ENCODE data around the gene SH3GLB1.

The SH3GLB1 gene

DNA sequence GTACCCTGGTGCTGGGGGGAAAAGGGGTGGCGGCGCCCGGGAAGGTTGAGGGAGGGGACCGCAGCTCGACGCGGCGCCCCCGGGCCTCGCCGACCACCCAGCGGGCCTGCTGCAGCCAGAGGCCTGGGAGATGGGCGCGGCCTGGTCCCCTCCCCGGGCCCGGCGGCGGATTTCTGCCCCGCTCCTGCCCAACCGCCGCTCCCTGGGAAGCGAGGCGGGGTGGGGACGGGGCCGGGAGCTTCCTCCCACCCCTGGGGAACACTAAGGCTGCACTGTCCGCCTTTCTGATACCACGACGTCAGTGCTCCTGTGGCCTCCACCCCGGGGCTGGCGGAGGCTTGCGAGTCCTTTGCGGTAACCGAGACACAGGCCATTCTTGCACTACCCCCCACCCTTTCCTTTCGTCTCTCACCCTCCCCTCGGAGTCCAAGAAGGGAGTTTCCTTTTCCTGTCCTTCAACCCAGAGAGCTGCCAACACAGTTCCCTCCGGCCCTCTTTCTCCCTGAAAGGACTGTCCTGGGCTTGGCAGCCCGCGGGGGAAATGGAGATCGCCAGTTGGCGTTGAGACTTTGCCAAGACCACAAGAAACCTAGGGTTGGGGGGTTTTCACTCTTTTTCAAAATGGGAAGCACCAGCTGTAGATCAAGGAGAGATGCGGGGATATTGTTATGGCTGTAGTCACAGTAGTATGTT, 742 bp downstream of the SH3GLB1 start:
- Histone ChIP-seq H3K9me3 (ENCODE audit: low read length) (no peaks in the 10 kb centered on the region), H3K27ac (ENCODE audit: low read depth, low read length) (peak overlapping the region; percentile 98), H3K27me3 (ENCODE audit: control insufficient read depth in 1 of 2, insufficient read depth in 2 of 2, low read length in 2 of 2) (no peaks in the 10 kb centered on the region), H3K4me1 (ENCODE audit: insufficient read depth, low read length) (peaks cover 36% of the 10 kb centered on the region), H3K36me3 (ENCODE audit: insufficient read depth, low read length) (no peaks in the 10 kb centered on the region), H3K4me3 (ENCODE audit: low read depth in 1 of 2, low read length in 2 of 2) (peak overlapping the region; percentile 85 to 87), H3K9ac (ENCODE audit: low read length) (peak overlapping the region; percentile 93)

DNA sequence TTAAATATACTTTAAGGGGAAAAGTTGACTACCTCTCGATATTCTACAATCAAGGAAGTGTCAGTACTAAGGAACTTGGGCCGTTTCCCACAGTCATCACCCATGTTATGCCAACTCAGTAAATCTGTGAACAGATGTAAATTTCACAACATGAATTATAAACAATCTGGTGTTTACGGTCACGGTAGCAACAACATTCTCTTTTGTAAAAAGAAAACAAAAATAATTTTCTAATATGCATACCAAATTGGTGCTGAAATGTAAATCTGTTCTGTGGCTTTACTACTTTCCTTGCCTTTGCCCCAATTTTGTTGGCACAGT, 1.2 kb downstream of the SH3GLB1 start:
- no peaks in the 10 kb centered on the region for H3K27me3 ChIP-seq (ENCODE audit: control insufficient read depth in 1 of 2, insufficient read depth in 2 of 2, low read length in 2 of 2)
- no peaks in the 10 kb centered on the region for H3K36me3 ChIP-seq (ENCODE audit: insufficient read depth, low read length)
- H3K4me3 ChIP-seq (ENCODE audit: low read depth in 1 of 2, low read length in 2 of 2): peak overlapping the region; percentile 85 to 87
- H3K9ac ChIP-seq (ENCODE audit: low read length): peak overlapping the region; percentile 93
- peaks cover 36% of the 10 kb centered on the region for H3K4me1 ChIP-seq (ENCODE audit: insufficient read depth, low read length)
- H3K9me3 ChIP-seq (ENCODE audit: low read length): no peaks in the 10 kb centered on the region
- peak overlapping the region; percentile 98 for H3K27ac ChIP-seq (ENCODE audit: low read depth, low read length)

DNA sequence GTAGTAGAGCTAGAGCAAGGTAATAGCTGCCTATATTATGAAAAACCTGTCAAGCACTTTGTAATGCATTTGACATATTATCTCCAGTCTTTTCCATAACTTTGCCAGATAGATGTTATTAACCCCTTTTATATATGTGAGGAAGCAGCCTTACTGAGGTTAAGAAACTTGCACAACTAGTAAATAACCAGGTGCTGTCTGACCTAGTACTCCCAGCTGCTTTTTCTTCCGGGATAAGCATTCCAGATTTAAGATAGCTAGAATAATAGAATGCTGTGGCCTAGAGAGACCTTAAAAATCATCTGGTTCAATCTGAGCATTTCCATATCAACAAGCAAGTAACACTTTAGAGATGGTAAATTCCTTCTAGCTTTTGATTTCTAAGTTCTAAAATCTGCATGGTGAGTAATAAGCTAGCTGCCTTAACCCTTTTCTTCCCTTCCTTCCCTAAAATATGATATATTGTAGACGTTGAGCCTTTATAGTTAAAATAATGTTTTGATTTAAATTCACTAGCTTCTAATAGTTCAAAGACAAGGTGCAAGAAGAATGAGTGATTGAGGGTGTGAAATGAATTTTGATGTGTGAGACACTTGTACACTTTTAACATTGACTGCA, 1.8 kb downstream of the SH3GLB1 start:
- peak overlapping the region; percentile 85 to 87 for H3K4me3 ChIP-seq (ENCODE audit: low read depth in 1 of 2, low read length in 2 of 2)
- H3K9ac ChIP-seq (ENCODE audit: low read length): peak overlapping the region; percentile 93
- no peaks in the 10 kb centered on the region for H3K27me3 ChIP-seq (ENCODE audit: control insufficient read depth in 1 of 2, insufficient read depth in 2 of 2, low read length in 2 of 2)
- H3K9me3 ChIP-seq (ENCODE audit: low read length): no peaks in the 10 kb centered on the region
- peak overlapping the region; percentile 98 for H3K27ac ChIP-seq (ENCODE audit: low read depth, low read length)
- H3K36me3 ChIP-seq (ENCODE audit: insufficient read depth, low read length): no peaks in the 10 kb centered on the region
- H3K4me1 ChIP-seq (ENCODE audit: insufficient read depth, low read length): peaks cover 36% of the 10 kb centered on the region

DNA sequence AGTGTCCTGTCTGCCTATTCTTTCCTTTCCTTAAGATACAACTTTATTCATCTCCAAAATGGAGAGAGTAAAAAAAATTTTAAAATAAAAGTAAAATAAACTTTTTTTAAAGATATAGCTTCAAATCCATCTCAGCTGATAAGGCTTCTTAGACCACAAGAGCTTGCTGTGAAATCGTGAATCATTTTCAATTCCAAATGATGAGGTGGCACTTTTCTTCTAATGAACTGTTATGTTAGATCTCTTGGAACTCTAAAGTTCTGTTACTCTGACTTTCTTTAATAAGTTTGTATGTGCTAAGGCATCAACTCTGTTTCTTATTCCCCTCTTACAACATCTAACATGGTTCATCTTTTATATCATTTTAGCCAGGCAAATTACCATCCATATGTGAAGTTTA, 4.5 kb downstream of the SH3GLB1 start:
- Histone ChIP-seq H3K27me3 (ENCODE audit: control insufficient read depth in 1 of 2, insufficient read depth in 2 of 2, low read length in 2 of 2) (no peaks in the 10 kb centered on the region), H3K9ac (ENCODE audit: low read length) (no peak overlapping the region), H3K4me1 (ENCODE audit: insufficient read depth, low read length) (peaks cover 43% of the 10 kb centered on the region), H3K4me3 (ENCODE audit: low read depth in 1 of 2, low read length in 2 of 2) (no peak overlapping the region), H3K27ac (ENCODE audit: low read depth, low read length) (no peak overlapping the region), H3K36me3 (ENCODE audit: insufficient read depth, low read length) (no peaks in the 10 kb centered on the region), H3K9me3 (ENCODE audit: low read length) (no peaks in the 10 kb centered on the region)

DNA sequence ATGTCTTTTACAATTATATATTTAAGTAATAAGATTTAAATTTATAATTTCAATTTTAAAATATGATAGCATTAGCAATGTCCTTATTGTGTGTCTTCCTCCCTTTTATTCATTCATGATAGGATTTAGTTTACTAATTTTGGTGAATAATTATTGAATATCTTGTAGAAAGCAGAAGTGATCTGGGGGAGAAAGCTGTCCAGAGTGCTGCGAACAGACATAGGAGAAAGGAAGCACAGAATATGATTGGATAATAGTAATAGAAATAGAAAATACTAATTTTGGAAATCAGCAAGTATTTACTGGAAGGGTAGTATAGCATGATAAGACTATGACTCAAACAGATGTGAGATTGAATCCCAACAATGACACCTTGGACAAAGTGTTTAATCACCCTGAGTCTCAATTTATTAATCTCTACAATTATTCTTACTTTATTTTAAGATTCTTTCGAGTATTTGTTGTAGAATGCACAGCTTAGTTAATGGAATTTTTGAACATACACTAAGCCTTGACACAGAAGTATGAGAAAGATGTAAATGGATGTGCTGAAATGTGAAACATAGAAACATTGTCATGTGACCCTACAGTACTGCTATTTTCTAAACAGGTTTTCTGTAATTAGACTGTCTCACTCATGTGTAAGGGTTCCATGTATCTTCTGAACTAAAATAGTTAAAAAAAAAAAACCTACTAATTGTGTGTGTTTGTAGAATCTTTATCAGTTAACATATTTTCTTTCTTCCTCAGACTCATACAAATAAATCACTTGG, 7.9 kb downstream of the SH3GLB1 start:
- Histone ChIP-seq H3K4me1 (ENCODE audit: insufficient read depth, low read length) (peaks cover 41% of the 10 kb centered on the region), H3K9me3 (ENCODE audit: low read length) (no peaks in the 10 kb centered on the region), H3K36me3 (ENCODE audit: insufficient read depth, low read length) (peaks cover 4% of the 10 kb centered on the region), H3K9ac (ENCODE audit: low read length) (no peak overlapping the region), H3K27ac (ENCODE audit: low read depth, low read length) (no peak overlapping the region), H3K4me3 (ENCODE audit: low read depth in 1 of 2, low read length in 2 of 2) (no peak overlapping the region), H3K27me3 (ENCODE audit: control insufficient read depth in 1 of 2, insufficient read depth in 2 of 2, low read length in 2 of 2) (no peaks in the 10 kb centered on the region)

DNA sequence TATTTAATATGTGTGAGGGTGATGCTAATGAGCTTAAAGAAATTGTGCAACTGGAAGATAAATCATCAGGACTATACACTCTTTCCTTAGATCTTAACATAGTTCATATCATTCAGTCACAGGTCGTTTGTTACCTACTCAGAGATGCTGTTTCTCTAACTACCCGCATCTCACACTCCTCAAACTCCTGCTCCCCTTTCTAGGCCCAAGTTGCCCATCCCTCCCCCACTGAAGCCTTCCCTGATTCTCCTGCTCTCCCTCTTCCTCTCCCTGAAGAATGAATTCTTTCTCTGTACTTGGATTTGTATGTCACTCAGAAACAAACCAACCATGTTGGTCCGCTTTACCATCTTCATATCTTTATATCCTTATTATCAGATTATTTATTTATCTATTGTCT, 9.1 kb downstream of the SH3GLB1 start:
- H3K9me3 ChIP-seq (ENCODE audit: low read length): no peaks in the 10 kb centered on the region
- no peak overlapping the region for H3K4me3 ChIP-seq (ENCODE audit: low read depth in 1 of 2, low read length in 2 of 2)
- H3K27me3 ChIP-seq (ENCODE audit: control insufficient read depth in 1 of 2, insufficient read depth in 2 of 2, low read length in 2 of 2): no peaks in the 10 kb centered on the region
- no peak overlapping the region for H3K9ac ChIP-seq (ENCODE audit: low read length)
- H3K27ac ChIP-seq (ENCODE audit: low read depth, low read length): no peak overlapping the region
- peaks cover 7% of the 10 kb centered on the region for H3K36me3 ChIP-seq (ENCODE audit: insufficient read depth, low read length)
- H3K4me1 ChIP-seq (ENCODE audit: insufficient read depth, low read length): peaks cover 34% of the 10 kb centered on the region

DNA sequence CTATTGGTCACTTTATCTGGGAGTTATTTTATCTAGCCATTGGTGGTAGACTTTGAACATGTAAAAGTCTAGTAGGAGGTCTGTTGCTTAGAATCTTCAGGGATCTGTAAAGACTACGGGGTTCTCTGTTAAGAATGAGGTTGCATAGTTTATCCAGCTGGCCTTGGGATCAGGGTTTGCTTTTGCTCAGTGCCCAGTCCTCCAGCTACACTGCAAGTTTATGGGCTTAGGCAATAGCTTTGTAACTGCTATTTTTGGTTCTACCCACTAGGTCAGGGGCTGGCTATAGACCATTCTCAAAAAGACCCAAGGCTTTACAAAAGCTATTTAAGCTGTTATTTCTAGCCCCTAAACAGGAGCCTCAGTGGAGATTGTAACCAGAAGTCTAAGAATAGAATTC, 9.8 kb downstream of the SH3GLB1 start:
- no peak overlapping the region for H3K4me3 ChIP-seq (ENCODE audit: low read depth in 1 of 2, low read length in 2 of 2)
- no peaks in the 10 kb centered on the region for H3K9me3 ChIP-seq (ENCODE audit: low read length)
- H3K27ac ChIP-seq (ENCODE audit: low read depth, low read length): no peak overlapping the region
- H3K27me3 ChIP-seq (ENCODE audit: control insufficient read depth in 1 of 2, insufficient read depth in 2 of 2, low read length in 2 of 2): no peaks in the 10 kb centered on the region
- peaks cover 7% of the 10 kb centered on the region for H3K36me3 ChIP-seq (ENCODE audit: insufficient read depth, low read length)
- no peak overlapping the region for H3K9ac ChIP-seq (ENCODE audit: low read length)
- peaks cover 36% of the 10 kb centered on the region for H3K4me1 ChIP-seq (ENCODE audit: insufficient read depth, low read length)

DNA sequence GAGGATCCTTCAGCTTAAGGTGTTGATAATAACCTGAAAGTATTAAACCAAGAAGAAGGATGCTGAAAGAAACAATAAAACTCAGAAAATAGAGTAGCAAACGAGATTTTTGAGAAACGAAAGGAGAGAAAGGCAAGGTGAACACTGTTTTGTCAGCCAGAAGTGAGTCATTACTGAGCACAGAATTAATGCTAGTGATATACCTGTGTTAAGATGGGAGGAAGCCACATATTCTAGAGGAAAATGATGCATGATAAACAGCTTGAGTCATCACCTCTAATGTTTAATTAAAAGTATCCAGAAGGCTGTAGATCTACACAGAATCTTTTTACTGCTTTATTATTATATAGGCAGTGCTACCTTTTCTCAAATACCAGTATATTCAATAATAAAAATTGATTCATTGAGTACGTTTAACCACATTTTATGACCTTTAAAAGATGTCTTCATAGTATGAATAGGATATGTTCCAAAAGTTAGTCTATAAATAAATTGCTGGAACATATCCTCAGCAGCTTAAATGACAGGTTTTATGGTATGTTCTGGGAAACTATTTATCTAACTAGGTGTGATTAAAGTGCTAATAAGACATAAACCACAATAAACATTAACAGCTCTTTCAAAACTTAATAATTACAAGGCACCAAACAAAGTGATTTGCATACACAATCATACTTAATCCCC, 10.3 kb downstream of the SH3GLB1 start:
- Histone ChIP-seq H3K9me3 (ENCODE audit: low read length) (no peaks in the 10 kb centered on the region), H3K9ac (ENCODE audit: low read length) (no peak overlapping the region), H3K27ac (ENCODE audit: low read depth, low read length) (no peak overlapping the region), H3K4me1 (ENCODE audit: insufficient read depth, low read length) (peaks cover 31% of the 10 kb centered on the region), H3K4me3 (ENCODE audit: low read depth in 1 of 2, low read length in 2 of 2) (no peak overlapping the region), H3K27me3 (ENCODE audit: control insufficient read depth in 1 of 2, insufficient read depth in 2 of 2, low read length in 2 of 2) (no peaks in the 10 kb centered on the region), H3K36me3 (ENCODE audit: insufficient read depth, low read length) (peaks cover 12% of the 10 kb centered on the region)

DNA sequence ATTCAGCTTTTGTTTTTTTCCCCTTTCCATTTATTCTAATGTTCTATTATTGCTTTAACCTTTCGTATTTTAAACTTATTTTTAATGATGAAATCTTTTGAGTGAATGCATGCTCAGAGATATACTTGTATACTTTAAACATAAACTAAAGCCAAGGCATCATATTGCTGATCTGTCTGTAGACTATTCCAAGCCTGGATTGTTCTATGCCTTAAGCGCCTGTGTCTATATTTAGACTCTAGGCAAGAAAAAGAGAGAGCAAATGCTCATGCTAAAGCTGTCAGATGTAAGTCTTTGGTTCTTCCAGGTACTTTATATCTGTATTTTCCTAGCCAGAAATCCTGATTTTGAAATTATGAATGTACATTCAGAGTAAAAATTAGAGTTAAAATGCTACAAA, 14.4 kb downstream of the SH3GLB1 start:
- Histone ChIP-seq H3K9ac (ENCODE audit: low read length) (no peak overlapping the region), H3K4me1 (ENCODE audit: insufficient read depth, low read length) (peaks cover 24% of the 10 kb centered on the region), H3K36me3 (ENCODE audit: insufficient read depth, low read length) (peaks cover 27% of the 10 kb centered on the region), H3K27ac (ENCODE audit: low read depth, low read length) (peak overlapping the region; percentile 17), H3K9me3 (ENCODE audit: low read length) (no peaks in the 10 kb centered on the region), H3K4me3 (ENCODE audit: low read depth in 1 of 2, low read length in 2 of 2) (no peak overlapping the region), H3K27me3 (ENCODE audit: control insufficient read depth in 1 of 2, insufficient read depth in 2 of 2, low read length in 2 of 2) (no peaks in the 10 kb centered on the region)

DNA sequence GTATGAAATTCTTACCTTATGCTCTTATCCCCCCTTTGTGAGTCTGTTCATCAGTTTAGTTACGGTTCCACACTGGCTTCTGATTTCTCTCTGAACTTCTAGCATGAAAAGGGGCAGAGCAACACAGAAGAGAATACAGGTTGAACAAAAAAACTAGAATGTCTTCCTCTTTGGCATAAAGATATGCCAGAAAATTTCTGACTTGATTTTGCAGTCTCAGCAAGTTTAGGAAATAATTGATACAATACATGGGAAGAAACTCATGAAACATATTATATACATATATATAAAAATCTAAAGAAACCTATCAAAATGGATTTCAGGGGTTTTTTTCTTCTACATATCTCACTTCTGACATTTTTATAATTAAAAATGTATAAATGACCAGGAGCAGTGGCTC, 27.0 kb downstream of the SH3GLB1 start:
- Histone ChIP-seq H3K4me1 (ENCODE audit: insufficient read depth, low read length) (no peaks in the 10 kb centered on the region), H3K4me3 (ENCODE audit: low read depth in 1 of 2, low read length in 2 of 2) (no peak overlapping the region), H3K9ac (ENCODE audit: low read length) (no peak overlapping the region), H3K27ac (ENCODE audit: low read depth, low read length) (no peak overlapping the region), H3K27me3 (ENCODE audit: control insufficient read depth in 1 of 2, insufficient read depth in 2 of 2, low read length in 2 of 2) (no peaks in the 10 kb centered on the region), H3K9me3 (ENCODE audit: low read length) (no peaks in the 10 kb centered on the region), H3K36me3 (ENCODE audit: insufficient read depth, low read length) (peaks cover 40% of the 10 kb centered on the region)

DNA sequence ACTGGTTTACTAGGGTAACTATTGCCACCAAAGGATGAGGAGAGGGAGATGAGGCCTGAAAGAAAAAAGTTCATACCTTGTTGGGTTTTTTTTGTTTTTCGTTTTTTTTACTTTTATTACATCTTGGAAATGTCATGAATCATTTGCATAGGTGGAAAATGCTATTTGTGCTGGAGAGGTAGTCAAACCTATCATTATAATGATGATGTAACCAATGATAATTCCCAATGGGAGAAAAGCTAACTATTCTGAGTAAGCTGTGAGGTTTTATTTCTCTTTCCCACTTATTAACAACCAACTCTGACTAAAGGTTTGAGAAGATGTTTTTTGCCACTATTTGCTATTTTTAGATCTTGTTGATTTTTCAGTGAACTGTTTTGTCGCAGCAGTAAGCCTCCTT, 29.0 kb downstream of the SH3GLB1 start:
- H3K36me3 ChIP-seq (ENCODE audit: insufficient read depth, low read length): peaks cover 43% of the 10 kb centered on the region
- no peak overlapping the region for H3K9ac ChIP-seq (ENCODE audit: low read length)
- H3K27ac ChIP-seq (ENCODE audit: low read depth, low read length): no peak overlapping the region

More for the DNA sequence above, 29.0 kb downstream of the SH3GLB1 start:
- no peaks in the 10 kb centered on the region for H3K9me3 ChIP-seq (ENCODE audit: low read length)
- no peak overlapping the region for H3K4me3 ChIP-seq (ENCODE audit: low read depth in 1 of 2, low read length in 2 of 2)
- H3K4me1 ChIP-seq (ENCODE audit: insufficient read depth, low read length): no peaks in the 10 kb centered on the region
- H3K27me3 ChIP-seq (ENCODE audit: control insufficient read depth in 1 of 2, insufficient read depth in 2 of 2, low read length in 2 of 2): no peaks in the 10 kb centered on the region
